ENCODE results near the gene CCDC57.
A peak's percentile ranks its signal among the peaks of the same experiment; 100 is the strongest.

The CCDC57 gene

GRCh38 chr17:82120148-82120547 is 92.5 kb downstream of the CCDC57 start:
- DNase-seq = no peak

- DNase-seq = no peak
Measured at GRCh38 chr17:82118815-82119380, 93.7 kb downstream of the CCDC57 start.

DNA sequence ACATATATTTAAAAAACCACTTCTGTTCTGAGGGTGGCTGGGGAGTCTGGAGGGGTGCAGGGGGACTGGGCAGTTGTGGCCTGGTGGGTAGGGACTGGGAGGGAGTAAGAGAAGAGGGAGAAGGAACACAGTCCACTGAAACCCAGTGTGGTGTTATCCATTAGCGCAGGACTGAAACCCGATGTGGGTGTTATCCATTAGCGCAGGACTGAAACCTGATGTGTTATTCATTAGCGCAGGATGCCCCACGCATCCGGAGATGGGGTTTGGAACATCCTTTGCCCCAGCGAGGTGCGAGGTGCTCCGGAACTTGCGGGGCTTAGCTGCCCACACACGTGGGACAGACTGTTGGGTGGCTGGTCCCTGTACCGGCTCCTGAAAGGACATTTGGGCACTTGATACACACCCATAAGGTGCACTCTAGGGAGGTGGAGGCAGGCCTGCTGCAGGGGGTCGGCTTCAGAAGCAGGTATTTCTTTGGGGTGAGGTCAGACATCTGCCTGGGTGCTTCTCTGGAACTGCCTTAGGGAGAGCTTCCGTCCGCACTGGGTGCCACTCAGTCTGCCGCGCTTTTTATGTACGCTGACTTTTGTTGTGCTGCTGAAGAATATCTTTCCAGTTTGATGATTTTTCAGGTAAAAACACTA is 94.4 kb downstream of the CCDC57 start:
- no peak for DNase-seq

DNA sequence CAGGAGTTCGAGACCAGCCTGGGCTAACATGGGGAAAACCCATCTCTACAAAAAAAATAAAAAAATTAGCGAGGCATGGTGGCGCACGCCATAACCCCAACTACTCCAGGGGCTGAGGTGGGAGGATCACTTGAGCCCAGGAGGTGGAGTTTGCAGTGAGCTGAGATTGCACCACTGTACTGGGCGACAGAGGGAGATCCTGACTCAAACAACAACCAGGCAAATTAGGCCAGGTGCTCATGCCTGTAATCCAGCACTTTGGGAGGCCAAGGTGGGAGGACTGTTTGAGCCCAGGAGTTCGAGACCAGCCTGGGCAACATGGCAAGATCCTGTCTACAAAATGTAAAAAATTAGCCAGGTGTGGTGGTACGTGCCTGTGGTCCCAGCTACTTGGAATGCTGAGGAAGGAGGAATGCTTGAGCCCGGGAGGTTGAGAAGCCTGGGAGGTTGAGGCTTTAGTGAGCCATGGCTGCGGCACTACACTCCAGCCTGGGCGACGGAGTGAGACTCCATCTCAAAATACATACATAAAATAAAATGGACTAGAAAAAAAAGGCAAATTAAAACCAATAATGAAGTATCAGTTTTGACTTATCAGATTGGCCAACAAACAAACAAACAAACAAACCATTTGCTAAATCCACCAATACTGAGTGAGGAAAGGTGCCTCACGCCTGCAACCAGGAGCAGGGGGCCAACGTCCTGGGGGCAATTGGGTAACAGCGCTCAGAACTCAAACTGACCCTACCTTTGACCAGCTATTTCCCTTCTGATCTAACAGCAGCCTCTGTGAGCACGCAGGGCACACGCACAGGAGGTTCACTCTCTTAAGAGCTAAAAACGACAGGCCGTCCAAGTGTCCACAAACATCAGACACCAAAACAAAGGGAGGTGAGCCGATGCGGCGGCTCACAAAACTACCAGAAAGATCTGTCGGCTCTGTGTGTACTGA is 95.2 kb downstream of the CCDC57 start:
- DNase-seq = no peak

- no peak for DNase-seq
Measured at GRCh38 chr17:82116246-82116645, 96.4 kb downstream of the CCDC57 start.

DNA sequence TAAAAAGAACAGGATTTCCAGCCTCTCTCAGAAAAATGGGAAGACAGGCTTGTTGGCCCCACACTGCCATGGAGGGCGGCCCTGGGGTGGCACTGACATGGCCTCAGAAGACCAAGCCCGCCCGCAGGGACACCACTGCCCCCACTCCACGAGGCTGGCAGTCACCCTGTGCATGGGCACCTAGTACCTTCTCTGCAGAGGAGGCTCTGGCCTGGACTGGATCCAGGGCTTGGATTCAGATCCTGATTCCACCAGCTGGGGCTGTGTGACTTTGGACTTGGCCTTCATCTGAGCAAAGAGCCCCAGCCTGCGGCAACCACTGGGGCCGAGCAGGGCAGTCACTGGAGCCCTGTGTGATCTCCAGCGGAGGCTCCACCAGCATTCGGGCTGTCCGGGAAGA is 97.8 kb downstream of the CCDC57 start:
- DNase-seq = no peak

DNA sequence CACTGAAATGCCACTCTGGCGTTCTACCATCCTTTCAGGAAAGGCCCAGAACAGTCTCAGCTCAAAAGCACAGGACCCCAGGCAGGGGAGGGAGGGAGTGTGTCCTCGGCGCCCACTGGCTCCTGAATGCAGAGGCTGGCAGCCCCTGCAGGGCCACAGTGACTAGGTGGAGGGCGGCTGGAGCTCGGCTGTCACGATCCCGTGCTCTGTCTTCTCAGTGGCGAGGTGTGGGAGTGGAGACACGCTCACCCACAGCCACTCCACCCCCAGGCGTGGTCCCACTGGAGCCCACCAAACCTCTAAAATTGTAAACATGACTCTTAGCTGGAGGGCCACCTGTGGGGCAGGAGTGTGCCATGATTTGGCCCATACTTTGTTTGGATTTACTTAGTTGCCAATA is 98.2 kb downstream of the CCDC57 start:
- DNase-seq = no peak

- no peak for DNase-seq
Measured at GRCh38 chr17:82113941-82114340, 98.7 kb downstream of the CCDC57 start.

DNA sequence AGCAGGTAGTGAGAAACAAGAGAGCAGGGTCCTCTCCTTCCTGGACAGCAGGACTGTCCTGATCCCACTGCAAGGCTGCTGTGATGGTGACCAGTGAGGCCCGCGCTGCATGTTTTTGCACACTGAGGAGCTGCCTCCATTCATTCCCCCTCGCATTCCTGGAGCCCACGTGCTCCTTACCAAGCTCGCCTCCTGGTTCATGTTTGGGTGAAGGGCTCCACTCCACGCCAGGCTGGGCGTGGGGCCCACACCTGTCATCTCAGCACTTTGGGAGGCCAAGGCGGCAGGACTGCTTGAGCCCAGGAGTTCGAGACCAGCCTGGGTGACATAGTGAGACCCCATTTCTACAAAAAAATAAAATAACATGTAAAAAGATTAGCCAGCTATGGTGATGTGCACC is 99.2 kb downstream of the CCDC57 start:
- no peak for DNase-seq

- no peak for DNase-seq
Measured at GRCh38 chr17:82112914-82113311, 99.7 kb downstream of the CCDC57 start.

DNA sequence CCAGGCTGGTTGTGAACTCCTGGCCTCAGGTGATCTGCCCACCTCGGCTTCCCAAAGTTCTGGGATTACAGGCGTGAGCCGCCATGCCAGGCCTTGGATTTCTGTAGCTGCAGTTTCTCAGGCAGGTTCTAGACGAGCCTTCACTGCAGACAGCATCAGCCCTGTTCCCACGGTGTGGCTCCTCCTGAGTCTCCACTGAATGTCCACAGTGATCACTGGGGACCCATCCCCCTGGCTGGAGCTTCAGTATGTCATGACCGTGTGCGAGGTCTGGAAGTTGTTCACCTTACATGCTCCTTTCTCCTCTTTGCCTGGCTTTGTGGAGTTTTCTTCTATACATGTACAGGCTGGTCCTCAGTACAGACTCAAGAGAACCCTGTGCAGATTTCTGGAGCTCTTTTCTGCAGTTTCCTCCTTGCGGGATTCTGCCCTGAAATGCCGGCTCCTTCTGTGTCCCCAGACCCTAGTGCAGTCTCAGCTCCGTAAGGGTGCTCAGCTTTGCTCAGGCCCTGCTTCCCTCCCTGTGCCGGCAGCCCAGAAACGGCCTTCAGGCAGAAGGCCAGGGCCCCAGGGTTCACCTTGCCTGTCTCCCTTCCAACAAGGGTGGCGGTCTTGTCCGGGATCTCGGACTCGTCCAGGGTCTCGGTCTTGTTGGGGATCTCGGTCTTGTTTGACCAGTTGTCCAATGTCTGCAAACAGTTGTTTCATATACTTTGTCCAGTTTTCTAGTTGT is 100.3 kb downstream of the CCDC57 start:
- DNase-seq = no peak

DNA sequence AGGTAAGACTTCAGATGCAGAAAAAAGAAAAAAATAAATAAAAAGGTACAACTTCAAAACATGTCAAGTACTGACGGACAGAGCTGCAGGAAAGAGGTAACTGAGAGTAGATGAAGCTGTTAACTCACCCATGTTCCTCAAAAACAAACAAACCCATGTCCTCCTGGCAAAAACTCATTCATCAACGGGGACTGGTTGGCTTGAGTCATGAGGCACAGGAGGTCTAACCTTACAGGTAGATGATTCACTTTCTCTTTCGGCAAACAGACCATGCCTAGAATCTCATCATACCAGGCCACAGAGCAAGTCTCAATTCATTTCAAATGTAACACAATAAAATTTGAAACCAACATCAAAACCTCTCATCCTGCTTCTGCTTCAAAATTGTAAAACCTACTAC is 102.3 kb downstream of the CCDC57 start:
- no peak for DNase-seq

- no peak for DNase-seq
Measured at GRCh38 chr17:82108961-82109475, 103.6 kb downstream of the CCDC57 start.

DNA sequence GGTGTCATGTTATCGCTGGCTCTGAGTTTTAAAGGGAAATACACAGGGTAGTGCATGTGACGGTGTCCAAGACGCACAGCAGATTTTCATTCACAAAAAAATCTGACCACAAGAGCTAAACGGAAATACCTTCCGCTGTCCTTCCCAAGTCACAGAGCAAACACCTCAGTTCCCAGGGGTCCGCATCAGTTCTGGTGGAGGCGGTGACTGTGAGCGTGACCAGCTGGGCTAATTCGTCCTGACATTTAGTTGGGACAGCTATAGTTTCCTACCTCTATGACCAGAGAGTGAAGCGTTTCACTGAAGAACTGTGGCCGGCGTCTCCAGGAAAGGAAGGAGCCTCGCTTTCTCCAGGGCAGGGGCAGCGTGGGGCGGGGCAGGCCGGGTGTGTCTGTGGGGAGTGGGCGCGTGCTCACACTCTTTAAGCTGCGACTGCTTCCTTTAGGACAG is 104.1 kb downstream of the CCDC57 start:
- no peak for DNase-seq

GRCh38 chr17:82108038-82108437 is 104.6 kb downstream of the CCDC57 start:
- no peak for DNase-seq

- DNase-seq = no peak
Measured at GRCh38 chr17:82107341-82107860, 105.2 kb downstream of the CCDC57 start.

- no peak for DNase-seq
Measured at GRCh38 chr17:82106688-82107305, 105.8 kb downstream of the CCDC57 start.

GRCh38 chr17:82105882-82106687 is 106.6 kb downstream of the CCDC57 start:
- peak in 4 of 5 donors; percentile 28 to 80 (median 42) for DNase-seq

- no peak for DNase-seq
Measured at GRCh38 chr17:82105417-82105881, 107.2 kb downstream of the CCDC57 start.

GRCh38 chr17:82104797-82105416 is 107.7 kb downstream of the CCDC57 start:
- DNase-seq = no peak

Measured in T-helper 1 cell (primary cell).